GM21825 (cell line): ENCODE measurements around the gene MYBPHL.

Experiments used
- ATAC-seq: cut with Tn5 transposase; IDR thresholded peaks from one replicate; pipeline ENCODE4 v1.9.1; 2021; ENCODE audit warnings: mild to moderate bottlenecking, moderate library complexity; ENCODE audit not compliant: unreplicated experiment

The MYBPHL gene

DNA sequence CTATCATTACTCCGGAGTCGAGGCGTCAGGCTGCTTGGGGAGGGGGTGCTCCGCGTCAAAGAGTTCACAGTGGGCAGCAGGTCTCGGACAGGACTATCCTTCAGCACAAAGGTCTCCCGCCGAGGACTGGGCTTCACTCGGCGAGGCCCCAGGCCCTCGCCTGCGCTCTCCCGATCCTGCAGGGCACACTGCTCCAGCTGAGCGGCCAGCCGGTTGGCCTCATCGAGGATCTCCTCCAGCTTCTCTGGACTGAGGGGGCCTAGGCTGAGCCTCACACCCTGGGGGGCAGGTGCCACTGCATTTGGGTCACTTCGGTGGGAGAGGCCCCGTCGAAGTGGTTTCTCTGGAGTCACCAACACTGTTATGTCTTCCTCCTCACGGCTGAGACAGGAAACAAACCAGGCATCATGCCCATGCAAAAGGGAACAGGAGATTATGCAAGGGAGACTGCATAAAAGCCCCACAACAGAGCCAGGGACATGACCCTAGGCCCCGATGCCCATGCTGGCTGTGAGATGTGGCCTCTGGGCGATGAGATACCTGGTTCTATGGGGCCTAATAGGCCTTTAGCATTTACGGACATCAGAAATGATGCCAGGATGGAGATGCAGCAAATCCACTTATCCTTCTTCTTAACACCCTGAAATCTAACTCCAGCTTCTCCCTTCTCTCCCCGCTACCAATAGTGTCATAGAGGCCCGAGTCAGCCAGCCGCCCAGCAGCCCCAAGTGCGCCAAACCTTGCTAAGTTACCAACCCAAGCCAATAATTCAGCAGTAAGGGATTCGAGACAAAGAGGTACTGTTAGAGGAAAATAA lies 24.9 kb downstream of the MYBPHL start:
- no peak for ATAC-seq

DNA sequence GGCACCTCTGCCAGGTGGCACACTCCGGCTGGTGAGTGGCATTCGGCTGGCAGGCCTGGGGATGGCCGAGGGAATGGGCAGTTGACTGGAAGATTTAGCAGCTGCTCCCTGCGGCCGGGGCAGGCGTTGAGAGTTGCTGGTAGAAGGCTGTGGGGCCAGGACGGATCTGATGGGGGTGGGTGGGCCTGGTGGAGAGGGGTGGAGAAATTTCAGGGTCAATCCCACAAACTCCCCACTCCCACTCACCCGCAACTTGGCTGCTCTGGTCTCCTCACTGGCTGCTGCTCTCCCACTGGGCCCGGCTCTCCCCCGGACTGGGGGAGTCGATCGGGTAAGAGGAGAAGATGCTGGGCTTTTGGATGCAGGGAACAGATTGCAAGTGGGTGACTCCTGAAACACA lies 25.9 kb downstream of the MYBPHL start:
- no peak for ATAC-seq

DNA sequence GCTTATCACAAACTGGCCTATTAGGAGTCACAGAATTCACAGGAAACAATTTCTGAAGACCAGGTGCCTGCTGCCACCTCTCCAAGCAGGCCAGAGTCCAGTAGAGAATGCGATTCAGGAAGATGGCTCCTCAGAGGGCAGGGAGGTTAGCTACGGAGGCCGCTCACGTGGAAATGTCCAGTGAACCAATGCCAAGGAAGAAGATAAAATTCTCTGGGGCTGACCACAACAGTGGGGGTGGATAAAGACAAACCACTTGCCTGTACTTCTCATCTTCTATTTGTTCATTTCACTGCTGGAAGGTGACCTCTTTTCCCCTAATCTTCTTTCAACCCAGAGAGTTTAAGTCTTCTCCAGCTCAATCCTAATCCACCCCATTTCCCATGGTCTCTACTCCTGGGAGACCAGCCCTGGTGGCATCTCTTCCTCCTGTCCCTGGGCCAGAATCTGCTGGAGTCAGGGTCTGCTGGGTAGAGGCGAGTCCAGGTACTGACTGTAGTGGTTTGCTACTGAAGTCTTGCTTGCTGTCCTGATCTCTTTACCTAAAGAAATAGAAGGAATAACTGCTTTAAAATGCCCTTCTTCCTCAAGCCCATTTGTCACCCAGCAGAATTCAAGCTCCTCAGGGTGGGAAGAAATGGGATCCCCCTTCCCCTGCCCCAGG lies 27.1 kb downstream of the MYBPHL start:
- no peak for ATAC-seq

DNA sequence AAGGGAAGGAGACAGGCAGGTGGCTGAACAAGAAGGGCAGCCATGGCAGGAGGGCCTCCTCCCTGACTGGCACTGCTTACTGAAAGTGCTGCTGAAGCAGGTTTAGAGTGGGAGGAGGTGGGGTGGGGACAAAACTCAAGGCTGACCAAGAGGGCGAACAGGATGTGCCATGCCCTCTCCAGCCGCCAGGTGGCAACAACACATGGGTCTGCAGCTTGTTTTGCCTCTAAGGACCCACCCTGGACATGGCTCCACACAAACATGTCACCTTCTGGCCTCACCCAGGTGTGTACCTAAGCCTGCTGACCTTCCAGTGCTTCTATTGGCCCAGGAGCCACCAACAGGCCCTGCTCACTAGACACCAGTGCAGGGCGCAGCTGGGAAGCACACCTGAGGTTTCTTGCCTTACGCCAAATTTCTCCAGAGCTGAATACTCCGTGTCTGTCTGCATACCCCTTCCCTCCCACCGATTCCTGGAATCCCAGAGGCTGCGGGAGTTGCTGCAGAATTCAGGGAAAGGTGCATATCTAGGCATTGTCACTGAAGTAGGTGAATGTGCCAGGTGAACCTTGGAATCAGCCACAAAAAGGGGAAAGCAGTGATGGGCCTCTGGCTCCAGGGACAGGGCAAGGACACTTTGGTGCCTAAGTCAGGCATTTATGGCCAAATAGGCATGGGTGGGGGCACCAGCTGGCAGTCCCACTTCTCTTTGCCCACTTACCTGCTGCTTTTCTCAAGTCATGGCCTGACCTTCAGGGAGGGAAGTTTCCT lies 29.2 kb downstream of the MYBPHL start:
- ATAC-seq, result peak; percentile 78

DNA sequence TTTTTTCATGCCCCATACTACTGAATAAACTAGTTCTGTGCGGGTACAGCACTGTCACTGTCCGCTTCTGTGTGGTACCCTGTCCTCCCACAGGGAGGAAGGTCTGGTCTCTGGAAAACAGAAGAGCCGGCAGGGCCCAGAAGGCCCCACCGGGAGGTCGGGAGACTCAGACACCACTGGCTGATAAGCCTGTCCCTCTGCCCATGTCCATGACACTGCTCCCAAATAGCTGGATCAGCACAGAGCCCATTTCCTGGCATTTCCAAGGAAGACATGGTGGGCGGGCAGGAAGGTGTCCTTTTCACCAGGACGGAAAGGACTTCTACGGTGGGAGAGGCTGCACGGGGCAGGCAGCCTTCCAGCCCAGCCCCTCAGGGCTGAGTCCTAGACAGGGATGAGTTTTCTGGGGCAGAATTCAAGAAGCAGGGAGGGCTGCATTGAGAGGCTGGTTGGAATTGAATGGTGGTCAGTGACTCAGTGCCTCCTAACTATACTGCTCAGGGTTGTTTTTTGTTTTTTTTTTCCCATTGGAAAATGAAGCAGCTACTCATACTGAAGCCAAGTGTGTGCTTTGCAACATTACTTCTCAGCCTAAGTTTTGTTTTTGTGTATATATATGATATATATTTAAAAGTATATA lies 31.0 kb downstream of the MYBPHL start:
- ATAC-seq, result no peak

DNA sequence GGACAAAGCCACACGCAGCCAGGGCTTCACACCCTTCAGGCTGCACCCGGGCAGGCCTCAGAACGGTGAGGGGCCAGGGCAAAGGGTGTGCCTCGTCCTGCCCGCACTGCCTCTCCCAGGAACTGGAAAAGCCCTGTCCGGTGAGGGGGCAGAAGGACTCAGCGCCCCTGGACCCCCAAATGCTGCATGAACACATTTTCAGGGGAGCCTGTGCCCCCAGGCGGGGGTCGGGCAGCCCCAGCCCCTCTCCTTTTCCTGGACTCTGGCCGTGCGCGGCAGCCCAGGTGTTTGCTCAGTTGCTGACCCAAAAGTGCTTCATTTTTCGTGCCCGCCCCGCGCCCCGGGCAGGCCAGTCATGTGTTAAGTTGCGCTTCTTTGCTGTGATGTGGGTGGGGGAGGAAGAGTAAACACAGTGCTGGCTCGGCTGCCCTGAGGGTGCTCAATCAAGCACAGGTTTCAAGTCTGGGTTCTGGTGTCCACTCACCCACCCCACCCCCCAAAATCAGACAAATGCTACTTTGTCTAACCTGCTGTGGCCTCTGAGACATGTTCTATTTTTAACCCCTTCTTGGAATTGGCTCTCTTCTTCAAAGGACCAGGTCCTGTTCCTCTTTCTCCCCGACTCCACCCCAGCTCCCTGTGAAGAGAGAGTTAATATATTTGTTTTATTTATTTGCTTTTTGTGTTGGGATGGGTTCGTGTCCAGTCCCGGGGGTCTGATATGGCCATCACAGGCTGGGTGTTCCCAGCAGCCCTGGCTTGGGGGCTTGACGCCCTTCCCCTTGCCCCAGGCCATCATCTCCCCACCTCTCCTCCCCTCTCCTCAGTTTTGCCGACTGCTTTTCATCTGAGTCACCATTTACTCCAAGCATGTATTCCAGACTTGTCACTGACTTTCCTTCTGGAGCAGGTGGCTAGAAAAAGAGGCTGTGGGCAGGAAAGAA lies 32.0 kb downstream of the MYBPHL start:
- ATAC-seq, result no peak

DNA sequence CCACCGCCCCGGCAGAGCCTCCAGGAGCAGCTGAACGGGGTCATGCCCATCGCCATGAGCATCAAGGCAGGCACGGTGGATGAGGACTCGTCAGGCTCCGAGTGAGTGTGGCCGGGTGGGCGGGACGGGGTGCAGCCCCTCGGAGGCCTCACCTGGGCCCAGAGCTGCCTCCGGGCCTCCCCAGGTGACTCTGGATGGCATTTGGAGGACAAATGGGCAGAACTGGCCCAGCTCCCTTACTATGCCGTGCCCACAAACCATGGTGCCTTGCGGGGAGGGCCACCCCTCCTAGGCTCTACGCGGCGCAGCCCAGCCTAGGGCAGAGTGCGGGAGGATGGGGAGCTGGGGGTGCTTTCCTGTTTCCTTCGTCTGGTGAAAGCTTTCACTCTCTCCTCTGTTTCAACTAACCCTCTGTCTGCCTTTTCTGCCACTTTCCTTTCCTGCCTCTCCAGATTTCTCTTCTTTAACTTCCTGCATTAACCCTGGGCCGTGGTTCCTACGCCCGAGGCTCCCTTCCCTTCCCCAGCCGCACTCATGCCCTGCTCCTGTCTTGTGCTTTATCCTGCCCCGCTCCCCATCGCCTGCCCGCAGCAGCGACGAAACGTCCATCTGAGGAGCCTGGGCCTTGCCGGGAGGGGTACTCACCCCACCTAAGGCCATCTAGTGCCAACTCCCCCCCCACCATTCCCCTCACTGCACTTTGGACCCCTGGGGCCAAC lies 33.1 kb downstream of the MYBPHL start:
- ATAC-seq, result no peak

DNA sequence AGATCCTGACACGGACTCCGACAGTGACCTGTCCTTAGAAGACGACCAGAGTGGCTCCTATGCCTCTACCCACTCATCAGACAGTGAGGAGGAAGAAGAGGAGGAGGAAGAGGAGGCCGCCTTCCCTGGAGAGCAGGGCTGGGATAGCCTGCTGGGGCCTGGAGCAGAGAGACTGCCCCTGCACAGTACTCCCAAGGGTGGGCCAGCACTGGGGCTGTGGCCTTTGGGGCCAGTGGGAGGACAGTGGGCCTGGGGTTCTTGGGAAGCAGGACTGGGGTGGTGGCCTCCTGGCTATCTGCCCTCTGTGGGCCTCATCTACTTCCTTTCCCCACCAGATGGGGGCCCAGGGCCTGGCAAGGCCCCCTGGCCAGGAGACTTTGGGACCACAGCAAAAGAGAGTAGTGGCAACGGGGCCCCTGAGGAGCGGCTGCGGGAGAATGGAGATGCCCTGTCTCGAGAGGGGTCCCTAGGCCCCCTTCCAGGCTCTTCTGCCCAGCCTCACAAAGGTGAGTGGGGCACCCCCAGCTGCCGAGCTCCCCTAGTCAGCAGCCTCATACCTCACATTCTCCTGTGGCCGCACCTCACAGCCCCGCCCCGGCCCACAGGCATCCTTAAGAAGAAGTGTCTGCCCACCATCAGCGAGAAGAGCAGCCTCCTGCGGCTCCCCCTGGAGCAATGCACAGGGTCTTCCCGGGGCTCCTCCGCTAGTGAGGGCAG lies 33.8 kb downstream of the MYBPHL start:
- ATAC-seq, result no peak

DNA sequence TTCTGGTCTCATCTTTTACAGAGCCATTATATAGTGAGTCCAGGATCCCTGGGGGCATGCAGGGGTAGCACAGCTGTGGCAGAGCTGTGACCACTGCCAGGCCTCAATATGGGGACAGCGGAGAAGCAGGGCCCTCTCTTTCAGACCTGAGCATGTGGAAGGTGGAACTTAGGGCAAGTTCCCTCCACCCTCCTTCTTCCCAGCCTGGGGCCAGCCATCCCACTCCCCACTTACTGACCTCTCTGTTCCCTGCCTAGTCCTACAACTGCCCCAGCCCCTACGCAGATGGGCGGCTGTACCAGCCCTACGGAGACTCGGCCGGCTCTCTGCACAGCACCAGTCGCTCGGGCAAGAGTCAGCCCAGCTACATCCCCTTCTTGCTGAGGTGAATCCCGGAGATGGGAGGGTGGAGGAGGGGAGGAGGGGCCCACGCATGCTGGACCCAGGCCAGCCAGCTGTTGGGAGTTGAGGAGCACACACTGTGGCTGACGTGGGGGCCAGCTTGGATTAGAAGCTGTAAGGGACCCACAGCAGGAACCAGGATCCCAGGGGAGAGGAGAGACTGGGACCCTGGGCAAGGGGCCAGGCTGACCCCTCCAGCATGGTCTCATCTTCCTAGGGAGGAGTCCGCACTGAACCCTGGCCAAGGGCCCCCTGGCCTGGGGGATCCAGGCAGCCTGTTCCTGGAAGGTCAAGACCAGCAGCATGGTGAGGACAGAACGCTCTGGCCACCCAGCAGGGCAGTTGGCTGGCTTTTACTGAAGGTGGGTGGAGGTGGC lies 34.6 kb downstream of the MYBPHL start:
- ATAC-seq, result no peak

DNA sequence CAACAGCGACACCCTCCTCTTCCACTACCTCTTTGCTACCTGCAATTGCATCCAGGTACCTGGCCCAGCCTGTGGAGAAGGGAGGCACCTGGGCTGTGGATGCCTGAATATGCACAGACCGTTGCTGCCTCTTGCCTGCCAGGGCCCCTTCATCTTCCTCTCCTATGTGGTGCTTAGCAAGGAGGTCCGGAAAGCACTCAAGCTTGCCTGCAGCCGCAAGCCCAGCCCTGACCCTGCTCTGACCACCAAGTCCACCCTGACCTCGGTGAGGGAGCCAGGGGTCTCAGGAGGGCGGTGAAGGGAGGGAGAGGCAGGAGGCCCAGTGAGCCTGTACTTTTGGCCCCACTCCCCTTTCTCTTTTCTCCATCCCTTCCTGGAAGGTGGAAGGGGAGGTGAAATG lies 35.4 kb downstream of the MYBPHL start:
- no peak for ATAC-seq

DNA sequence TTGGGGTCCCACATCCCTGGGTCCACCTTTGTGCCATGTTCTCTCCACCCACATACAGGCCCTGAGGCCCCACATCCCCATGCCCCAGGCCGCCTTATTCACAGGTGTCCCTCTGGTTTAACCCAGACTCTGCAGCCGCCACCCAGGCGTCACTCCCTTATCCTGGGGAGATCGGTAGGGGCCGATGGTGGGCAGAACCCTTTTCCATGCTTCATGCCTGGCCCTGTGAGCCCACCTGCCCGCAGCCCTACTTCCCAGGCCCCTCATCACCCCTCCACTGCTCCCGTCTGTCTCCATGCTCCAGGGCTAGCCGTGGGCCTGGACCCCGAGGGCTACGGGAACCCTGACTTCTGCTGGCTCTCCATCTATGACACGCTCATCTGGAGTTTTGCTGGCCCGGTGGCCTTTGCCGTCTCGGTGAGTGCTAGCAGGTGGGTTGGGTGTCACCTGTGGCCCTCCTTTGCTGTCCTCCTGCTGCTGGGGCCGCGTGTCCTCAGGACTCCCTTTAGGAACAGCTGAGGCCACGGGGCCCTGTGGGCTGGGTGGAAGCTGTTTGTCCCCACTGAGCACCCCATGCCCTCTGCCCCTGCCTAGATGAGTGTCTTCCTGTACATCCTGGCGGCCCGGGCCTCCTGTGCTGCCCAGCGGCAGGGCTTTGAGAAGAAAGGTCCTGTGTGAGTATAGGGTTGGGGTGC lies 36.0 kb downstream of the MYBPHL start:
- no peak for ATAC-seq

DNA sequence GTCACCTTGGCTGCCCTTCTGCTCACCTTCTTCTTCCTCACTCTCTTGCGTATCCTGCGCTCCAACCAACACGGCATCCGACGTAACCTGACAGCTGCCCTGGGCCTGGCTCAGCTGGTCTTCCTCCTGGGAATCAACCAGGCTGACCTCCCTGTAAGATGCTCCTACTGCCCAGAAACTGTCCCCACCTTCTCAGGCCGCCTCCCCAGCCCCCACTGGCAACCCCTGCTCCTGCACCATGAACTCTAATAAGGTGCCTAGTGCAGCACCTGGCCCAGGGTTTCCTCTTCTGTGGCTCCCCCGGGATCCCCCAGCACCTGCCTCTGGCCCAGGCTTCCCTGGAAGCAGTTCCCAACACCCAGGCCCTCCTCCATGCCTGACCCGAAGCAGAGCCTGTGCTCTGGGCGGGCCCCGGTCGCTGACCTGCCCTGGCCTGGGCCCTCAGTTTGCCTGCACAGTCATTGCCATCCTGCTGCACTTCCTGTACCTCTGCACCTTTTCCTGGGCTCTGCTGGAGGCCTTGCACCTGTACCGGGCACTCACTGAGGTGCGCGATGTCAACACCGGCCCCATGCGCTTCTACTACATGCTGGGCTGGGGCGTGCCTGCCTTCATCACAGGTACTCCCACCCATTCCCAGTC lies 36.7 kb downstream of the MYBPHL start:
- ATAC-seq, result no peak

DNA sequence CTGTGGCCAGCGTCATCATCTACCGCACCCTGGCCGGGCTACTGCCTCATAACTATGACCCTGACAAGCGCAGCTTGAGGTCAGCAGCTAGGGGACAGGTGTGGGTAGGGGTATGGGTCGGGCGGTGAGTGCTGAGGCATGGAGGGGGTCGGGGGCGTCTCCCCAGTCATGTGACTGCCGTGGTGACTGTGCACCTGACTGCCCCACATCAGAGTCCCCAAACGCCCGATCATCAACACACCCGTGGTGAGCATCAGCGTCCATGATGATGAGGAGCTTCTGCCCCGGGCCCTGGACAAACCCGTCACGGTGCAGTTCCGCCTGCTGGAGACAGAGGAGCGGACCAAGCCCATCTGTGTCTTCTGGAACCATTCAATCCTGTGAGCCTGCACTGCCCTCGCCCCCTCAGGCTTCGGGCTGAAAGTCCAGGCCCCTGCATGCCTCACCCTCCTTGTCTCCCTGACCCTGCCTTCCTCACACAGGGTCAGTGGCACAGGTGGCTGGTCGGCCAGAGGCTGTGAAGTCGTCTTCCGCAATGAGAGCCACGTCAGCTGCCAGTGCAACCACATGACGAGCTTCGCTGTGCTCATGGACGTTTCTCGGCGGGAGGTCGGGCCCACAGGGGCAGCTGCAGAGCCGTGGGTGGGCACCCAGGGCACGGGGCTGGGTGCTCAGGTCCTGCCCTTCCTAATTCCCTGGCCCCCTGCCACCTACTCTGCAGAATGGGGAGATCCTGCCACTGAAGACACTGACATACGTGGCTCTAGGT lies 37.4 kb downstream of the MYBPHL start:
- no peak for ATAC-seq

DNA sequence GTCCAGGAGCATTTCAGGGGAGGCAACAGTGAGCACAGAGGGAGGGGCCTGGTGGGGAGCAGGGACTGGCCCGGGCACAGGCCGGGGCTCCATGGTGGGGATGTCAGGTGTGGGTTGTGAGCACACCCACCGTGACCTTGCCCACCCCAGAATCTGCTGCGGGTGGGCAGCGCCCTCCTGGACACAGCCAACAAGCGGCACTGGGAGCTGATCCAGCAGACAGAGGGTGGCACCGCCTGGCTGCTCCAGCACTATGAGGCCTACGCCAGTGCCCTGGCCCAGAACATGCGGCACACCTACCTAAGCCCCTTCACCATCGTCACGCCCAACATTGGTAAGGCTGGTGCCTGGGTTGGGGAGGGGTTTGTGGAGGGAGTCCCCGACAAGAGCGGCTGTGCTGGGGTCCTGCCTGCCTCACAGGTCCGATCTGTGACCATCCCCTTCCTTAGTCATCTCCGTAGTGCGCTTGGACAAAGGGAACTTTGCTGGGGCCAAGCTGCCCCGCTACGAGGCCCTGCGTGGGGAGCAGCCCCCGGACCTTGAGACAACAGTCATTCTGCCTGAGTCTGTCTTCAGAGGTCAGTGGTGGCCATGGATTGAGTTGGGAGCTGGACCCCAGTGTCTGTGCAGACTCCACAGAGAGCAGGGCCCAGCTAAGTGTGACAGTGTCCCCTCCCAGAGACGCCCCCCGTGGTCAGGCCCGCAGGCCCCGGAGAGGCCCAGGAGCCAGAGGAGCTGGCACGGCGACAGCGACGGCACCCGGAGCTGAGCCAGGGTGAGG lies 38.2 kb downstream of the MYBPHL start:
- ATAC-seq, result no peak

DNA sequence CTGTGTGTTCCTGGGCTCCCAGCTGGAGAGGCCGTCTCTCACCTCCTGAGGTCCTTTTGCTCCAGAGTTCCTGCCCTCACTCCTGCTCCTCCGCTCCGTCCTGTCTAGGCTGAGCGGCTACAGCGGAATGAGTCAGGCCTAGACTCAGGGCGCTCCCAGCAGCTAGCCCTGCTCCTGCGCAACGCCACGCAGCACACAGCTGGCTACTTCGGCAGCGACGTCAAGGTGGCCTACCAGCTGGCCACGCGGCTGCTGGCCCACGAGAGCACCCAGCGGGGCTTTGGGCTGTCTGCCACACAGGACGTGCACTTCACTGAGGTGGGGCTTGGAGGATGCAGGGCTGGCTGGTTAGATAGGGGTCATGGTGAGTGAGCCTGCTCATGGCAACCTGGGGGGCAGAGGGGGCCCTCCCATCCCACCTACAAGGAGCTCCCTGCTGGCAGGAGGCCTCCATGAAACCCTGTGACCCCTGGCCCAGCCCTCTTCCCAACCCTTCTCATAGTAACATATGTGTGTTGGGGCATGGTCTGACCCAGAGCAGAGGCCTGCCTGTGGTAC lies 39.0 kb downstream of the MYBPHL start:
- ATAC-seq, result no peak
